ENCODE data around the gene PTPRU.

DNA sequence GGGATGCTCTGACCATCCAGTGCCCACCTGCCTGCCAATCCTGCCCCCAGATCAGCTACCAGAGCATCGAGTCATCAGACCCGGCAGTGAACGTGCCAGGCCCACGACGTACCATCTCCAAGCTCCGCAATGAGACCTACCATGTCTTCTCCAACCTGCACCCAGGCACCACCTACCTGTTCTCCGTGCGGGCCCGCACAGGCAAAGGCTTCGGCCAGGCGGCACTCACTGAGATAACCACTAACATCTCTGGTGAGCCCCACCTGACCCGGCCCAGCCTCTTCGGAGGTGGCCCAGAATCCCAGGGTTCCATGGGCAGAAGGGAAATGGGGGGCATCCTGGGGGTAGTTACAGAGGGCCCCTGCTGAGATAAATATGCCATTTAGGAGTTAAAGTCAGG, 43.1 kb downstream of the PTPRU start:
- TF ChIP-seq ZNF274 (IDR thresholded peaks at IDR 0.05; ENCODE audit: low read depth, low read length) (no peak), SUZ12 (IDR thresholded peaks at IDR 0.05; ENCODE audit: extremely low read depth, insufficient read depth, insufficient read length) (no peak), YY1 (IDR thresholded peaks at IDR 0.05; ENCODE audit: insufficient read depth, insufficient read length) (no peak)
